Measurements from ENCODE around the gene PPT1.

DNA sequence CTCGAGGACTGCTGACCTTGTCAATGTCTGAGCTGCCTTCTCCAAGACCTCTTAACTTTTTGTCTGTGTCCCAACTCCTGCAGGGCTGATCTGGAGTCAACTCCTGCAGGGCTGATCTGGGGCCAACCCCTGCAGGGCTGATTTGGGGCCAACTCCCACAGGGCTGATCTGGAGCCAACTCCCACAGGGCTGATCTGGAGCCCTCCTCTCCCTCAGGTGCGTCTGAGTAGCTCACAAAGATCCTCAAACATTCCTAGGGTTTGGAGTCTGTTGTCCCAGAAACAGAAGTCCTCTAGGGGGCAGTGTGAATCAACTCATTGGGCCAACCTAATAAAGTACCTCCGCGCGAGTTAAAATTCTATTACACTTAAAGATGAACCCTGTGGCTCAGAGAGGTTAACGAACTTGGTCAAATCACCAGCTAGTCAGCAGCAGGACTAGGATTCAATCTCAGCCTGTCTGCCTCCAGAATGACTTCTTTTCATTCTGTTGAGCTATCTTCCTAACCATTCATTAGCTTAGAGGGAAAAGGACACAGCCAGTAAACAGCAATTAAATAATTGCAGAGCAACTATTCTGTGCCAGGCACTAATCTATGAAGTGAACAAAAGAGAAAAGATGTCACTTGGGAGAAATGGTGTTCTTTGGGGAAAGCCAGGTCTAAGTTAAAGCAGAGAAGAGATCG, 47.0 kb upstream of the PPT1 start:
- TF ChIP-seq CTBP1 (IDR thresholded peaks at IDR 0.05; ENCODE audit: borderline replicate concordance) (no peak), SUZ12 (IDR thresholded peaks at IDR 0.05) (no peak), TARDBP (IDR thresholded peaks at IDR 0.05) (no peak), SP1 (IDR thresholded peaks at IDR 0.05) (no peak), FOXM1 (IDR thresholded peaks at IDR 0.05; ENCODE audit: borderline replicate concordance) (no peak), FOXK2 (IDR thresholded peaks at IDR 0.05) (no peak), L3MBTL2 (conservative IDR thresholded peaks at IDR 0.05) (no peak), ELF4 (IDR thresholded peaks at IDR 0.05) (no peak), HDGF (IDR thresholded peaks at IDR 0.05; ENCODE audit: borderline replicate concordance) (no peak), ZNF384 (IDR thresholded peaks at IDR 0.05) (no peak), FOXA1 (IDR thresholded peaks at IDR 0.05) (no peak), BHLHE40 (IDR thresholded peaks at IDR 0.05; ENCODE audit: borderline replicate concordance) (no peak)
- TF ChIP-seq, protein P1, sequence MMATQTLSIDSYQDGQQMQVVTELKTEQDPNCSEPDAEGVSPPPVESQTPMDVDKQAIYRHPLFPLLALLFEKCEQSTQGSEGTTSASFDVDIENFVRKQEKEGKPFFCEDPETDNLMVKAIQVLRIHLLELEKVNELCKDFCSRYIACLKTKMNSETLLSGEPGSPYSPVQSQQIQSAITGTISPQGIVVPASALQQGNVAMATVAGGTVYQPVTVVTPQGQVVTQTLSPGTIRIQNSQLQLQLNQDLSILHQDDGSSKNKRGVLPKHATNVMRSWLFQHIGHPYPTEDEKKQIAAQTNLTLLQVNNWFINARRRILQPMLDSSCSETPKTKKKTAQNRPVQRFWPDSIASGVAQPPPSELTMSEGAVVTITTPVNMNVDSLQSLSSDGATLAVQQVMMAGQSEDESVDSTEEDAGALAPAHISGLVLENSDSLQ (IDR thresholded peaks at IDR 0.05), result no peak

Measured in HEK293T (cell line).